Peyer's patch (tissue), 4 donors: ENCODE results near the gene TPCN2. TPM values are rescaled to one million over a fixed set of nuclear protein-coding genes. Genes with fewer than 3 reads are reported as not detected.

Source experiments
- DNase-seq, 3 donors: peaks; one replicate each; pipeline ENCODE4 v3.0.0-alpha.2; 2017 to 2019
- H3K27ac ChIP-seq, 4 donors: fragments of 200-600 bp; sonication (generic); one replicate each; pipeline ENCODE4 v1.5.1; 2016 to 2019
- H3K27me3 ChIP-seq, 2 donors: fragments of 200-600 bp; sonication (generic); one replicate each; pipeline ENCODE4 v1.5.1; 2019
- H3K36me3 ChIP-seq, 3 donors: fragments of 200-600 bp; sonication (generic); one replicate each; pipeline ENCODE4 v1.5.1; 2016 to 2019
- H3K4me1 ChIP-seq, 4 donors: fragments of 200-600 bp; sonication (generic); one replicate each; pipeline ENCODE4 v1.5.1; 2016 to 2019
- H3K4me3 ChIP-seq, 4 donors: fragments of 200-600 bp; sonication (generic); 1 replicate in 3 of 4; 2 replicates in 1 of 4; pipeline ENCODE4 v1.5.1; 2016 to 2019; ENCODE audit warnings: mild to moderate bottlenecking in 1 of 4
- H3K9me3 ChIP-seq, 4 donors: fragments of 200-600 bp; sonication (generic); one replicate each; pipeline ENCODE4 v1.5.1; 2016 to 2019; ENCODE audit warnings: mild to moderate bottlenecking in 1 of 4
- CTCF ChIP-seq, 6 experiments: fragments of 450-650 bp in 4 of 6; fragments of 200-600 bp in 2 of 6; sonication (generic) in 1 of 6; IDR thresholded peaks; one replicate each; pipeline ENCODE4 v1.5.1; 2017 to 2019; ENCODE audit warnings: antibody characterized with exemption in 6 of 6, mild to moderate bottlenecking in 3 of 6, moderate library complexity in 1 of 6
- POLR2A ChIP-seq, 2 donors: fragments of 450-650 bp; IDR thresholded peaks; one replicate each; pipeline ENCODE4 v1.5.1; 2017; ENCODE audit warnings: antibody characterized with exemption in 2 of 2, mild to moderate bottlenecking in 2 of 2, moderate library complexity in 2 of 2
- total RNA-seq, 4 donors: library from RNA; depleted of rRNA; stranded (reverse); fragments of >200 nt; gene quantifications; one replicate each; pipeline ENCODE4 v1.1.0, GENCODE V29; 2016

Gene TPCN2
- total RNA-seq, 4 donors from 2014 or later = 22.4 to 42.5 (median 33.0) TPM

GRCh38 chr11:69104212-69104855 lies 55.6 kb downstream of the TPCN2 start:
- Histone ChIP-seq H3K27me3 (no peaks in the 10 kb centered on the region), H3K36me3 (no peaks in the 10 kb centered on the region), H3K4me1 (no peaks in the 10 kb centered on the region), H3K27ac (no peak overlapping the region), H3K9me3 (peaks cover 0 to 4% (median 0%) of the 10 kb centered on the region in 4 donors), H3K4me3 (no peak overlapping the region)
- no peak for TF ChIP-seq CTCF (IDR thresholded peaks at IDR 0.05)
- DNase-seq = no peak

GRCh38 chr11:69104856-69105395 lies 56.2 kb downstream of the TPCN2 start:
- Histone ChIP-seq H3K36me3 (no peaks in the 10 kb centered on the region), H3K4me3 (no peak overlapping the region), H3K27ac (no peak overlapping the region), H3K9me3 (peaks cover 0 to 4% (median 0%) of the 10 kb centered on the region in 4 donors), H3K4me1 (no peaks in the 10 kb centered on the region), H3K27me3 (no peaks in the 10 kb centered on the region)
- no peak for TF ChIP-seq CTCF (IDR thresholded peaks at IDR 0.05)
- no peak for TF ChIP-seq POLR2A (IDR thresholded peaks at IDR 0.05)
- no peak for DNase-seq

GRCh38 chr11:69105461-69106030 lies 56.8 kb downstream of the TPCN2 start:
- Histone ChIP-seq H3K27ac (no peak overlapping the region), H3K4me1 (no peaks in the 10 kb centered on the region), H3K9me3 (peaks cover 0 to 4% (median 0%) of the 10 kb centered on the region in 4 donors), H3K27me3 (no peaks in the 10 kb centered on the region), H3K36me3 (no peaks in the 10 kb centered on the region), H3K4me3 (no peak overlapping the region)
- no peak for DNase-seq
- TF ChIP-seq CTCF (IDR thresholded peaks at IDR 0.05) = no peak
- no peak for TF ChIP-seq POLR2A (IDR thresholded peaks at IDR 0.05)

- no peaks in the 10 kb centered on the region for H3K36me3 ChIP-seq
- no peak for DNase-seq
- H3K9me3 ChIP-seq = peaks cover 0 to 4% (median 0%) of the 10 kb centered on the region in 4 donors
- no peaks in the 10 kb centered on the region for H3K4me1 ChIP-seq
- TF ChIP-seq POLR2A (IDR thresholded peaks at IDR 0.05) = no peak
- H3K4me3 ChIP-seq = no peak overlapping the region
- H3K27me3 ChIP-seq = no peaks in the 10 kb centered on the region
- H3K27ac ChIP-seq = no peak overlapping the region
Observed at GRCh38 chr11:69106031-69106811, 57.5 kb downstream of the TPCN2 start.

GRCh38 chr11:69107413-69107812 lies 58.7 kb downstream of the TPCN2 start:
- H3K4me1 ChIP-seq = no peaks in the 10 kb centered on the region
- no peak overlapping the region for H3K27ac ChIP-seq
- no peak for TF ChIP-seq POLR2A (IDR thresholded peaks at IDR 0.05)
- TF ChIP-seq CTCF (IDR thresholded peaks at IDR 0.05) = no peak
- H3K4me3 ChIP-seq = no peak overlapping the region
- H3K27me3 ChIP-seq = no peaks in the 10 kb centered on the region
- H3K36me3 ChIP-seq = no peaks in the 10 kb centered on the region
- peaks cover 0 to 4% (median 0%) of the 10 kb centered on the region in 4 donors for H3K9me3 ChIP-seq
- no peak for DNase-seq

- no peaks in the 10 kb centered on the region for H3K36me3 ChIP-seq
- peaks cover 0 to 4% (median 0%) of the 10 kb centered on the region in 4 donors for H3K9me3 ChIP-seq
- H3K27ac ChIP-seq = no peak overlapping the region
- no peak for DNase-seq
- TF ChIP-seq CTCF (IDR thresholded peaks at IDR 0.05) (no peak), POLR2A (IDR thresholded peaks at IDR 0.05) (no peak)
- no peaks in the 10 kb centered on the region for H3K4me1 ChIP-seq
- no peaks in the 10 kb centered on the region for H3K27me3 ChIP-seq
- H3K4me3 ChIP-seq = no peak overlapping the region
Observed at GRCh38 chr11:69108030-69108429, 59.3 kb downstream of the TPCN2 start.
